SK-N-MC (cell line): ENCODE data around the gene SMARCC1.

Source experiments
- EZH2 ChIP-seq: fragments of 200-600 bp; sonication (generic); IDR thresholded peaks from one replicate; pipeline ENCODE4 v1.6.1; 2017; ENCODE audit warnings: antibody characterized with exemption
- POLR2AphosphoS5 ChIP-seq: IDR thresholded peaks from 2 replicates; pipeline ENCODE4 v1.6.1; 2012; ENCODE audit warnings: mild to moderate bottlenecking, low read depth, low read length, borderline replicate concordance

DNA sequence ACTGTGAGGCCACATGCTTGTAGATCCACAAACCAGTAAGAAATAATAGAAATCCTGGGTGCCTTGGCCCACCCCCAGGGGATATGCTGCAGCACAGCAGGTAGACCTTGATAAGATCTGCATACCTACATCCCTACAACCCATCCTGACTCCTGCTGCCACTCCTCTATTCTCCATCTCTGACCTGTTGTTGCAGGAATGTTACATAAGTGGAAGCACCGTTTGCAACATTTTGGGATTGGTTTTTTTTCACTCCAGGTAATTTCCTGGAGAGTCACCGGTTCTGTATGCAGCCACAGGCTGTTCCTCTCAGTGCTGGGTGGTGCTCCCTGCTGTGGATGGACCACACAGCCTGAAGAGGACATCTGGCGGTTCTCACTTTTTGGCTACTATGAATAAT lies 186.9 kb downstream of the SMARCC1 start:
- TF ChIP-seq POLR2AphosphoS5 (no peak), EZH2 (no peak)
